Superior temporal gyrus (tissue), 1 donor: Measurements from ENCODE around the gene NDST1.
"Not testable (repeated sequence)": the region's sequence is repeated elsewhere in the genome, so short reads cannot be mapped to it uniquely, and the experiment has no call there.

Experiments used
- DNase-seq: peaks from one replicate; pipeline ENCODE4 v3.0.0-alpha.2; 2016; ENCODE audit errors: extremely low spot score

Gene NDST1

GRCh38 chr5:150508277-150508640, 328 bp downstream of the NDST1 start:
- no peak for DNase-seq

- no peak for DNase-seq
These were observed 897 bp downstream of the NDST1 start for GRCh38 chr5:150508828-150509227.

- DNase-seq, result no peak
These were observed 2.1 kb downstream of the NDST1 start for GRCh38 chr5:150509992-150510391.

- no peak for DNase-seq
These were observed 2.7 kb downstream of the NDST1 start for GRCh38 chr5:150510460-150511263.

- DNase-seq, result no peak
These were observed 3.8 kb downstream of the NDST1 start for GRCh38 chr5:150511578-150512367.

- DNase-seq, result no peak
These were observed 4.4 kb downstream of the NDST1 start for GRCh38 chr5:150512368-150512747.

GRCh38 chr5:150513375-150514309, 5.7 kb downstream of the NDST1 start:
- DNase-seq, result no peak

- DNase-seq, result no peak
These were observed 6.8 kb downstream of the NDST1 start for GRCh38 chr5:150514708-150515211.

GRCh38 chr5:150515446-150515845, 7.5 kb downstream of the NDST1 start:
- no peak for DNase-seq

GRCh38 chr5:150516011-150516410, 8.1 kb downstream of the NDST1 start:
- DNase-seq, result no peak

GRCh38 chr5:150517272-150518152, 9.6 kb downstream of the NDST1 start:
- no peak for DNase-seq

GRCh38 chr5:150518712-150519559, 11.0 kb downstream of the NDST1 start:
- not testable (repeated sequence) for DNase-seq

GRCh38 chr5:150519560-150519945, 11.6 kb downstream of the NDST1 start:
- no peak for DNase-seq

- DNase-seq, result no peak
These were observed 12.0 kb downstream of the NDST1 start for GRCh38 chr5:150519978-150520377.

GRCh38 chr5:150520747-150521521, 13.0 kb downstream of the NDST1 start:
- DNase-seq, result no peak

GRCh38 chr5:150521522-150521817, 13.5 kb downstream of the NDST1 start:
- no peak for DNase-seq

GRCh38 chr5:150521939-150522503, 14.1 kb downstream of the NDST1 start:
- no peak for DNase-seq

- DNase-seq, result no peak
These were observed 14.8 kb downstream of the NDST1 start for GRCh38 chr5:150522504-150523414.
